Breast epithelium (tissue), 3 donors: ENCODE data around the gene MCOLN2.

Experiments used
- CTCF ChIP-seq, 3 donors: fragments of 450-650 bp; IDR thresholded peaks; one replicate each; pipeline ENCODE4 v1.5.1; 2016 to 2017; ENCODE audit warnings: antibody characterized with exemption in 3 of 3, mild to moderate bottlenecking in 3 of 3, moderate library complexity in 3 of 3
- POLR2A ChIP-seq: fragments of 450-650 bp; IDR thresholded peaks from one replicate; pipeline ENCODE4 v1.6.1; 2016; ENCODE audit warnings: antibody characterized with exemption, mild to moderate bottlenecking, moderate library complexity

- TF ChIP-seq POLR2A = no peak
- TF ChIP-seq CTCF (IDR thresholded peaks at IDR 0.05) = no peak
Measured at GRCh38 chr1:84959294-84959693, 37.6 kb downstream of the MCOLN2 start.
